ENCODE data around the gene ACTR3C. TPM values are rescaled to one million over a fixed set of nuclear protein-coding genes. Genes with fewer than 3 reads are reported as not detected.

The ACTR3C gene
- 0.14 TPM in 1 of 5 replicates, not detected in the others for total RNA-seq (2022; extraction: Qiagen RNA extraction; ENCODE audit: low read depth)

DNA sequence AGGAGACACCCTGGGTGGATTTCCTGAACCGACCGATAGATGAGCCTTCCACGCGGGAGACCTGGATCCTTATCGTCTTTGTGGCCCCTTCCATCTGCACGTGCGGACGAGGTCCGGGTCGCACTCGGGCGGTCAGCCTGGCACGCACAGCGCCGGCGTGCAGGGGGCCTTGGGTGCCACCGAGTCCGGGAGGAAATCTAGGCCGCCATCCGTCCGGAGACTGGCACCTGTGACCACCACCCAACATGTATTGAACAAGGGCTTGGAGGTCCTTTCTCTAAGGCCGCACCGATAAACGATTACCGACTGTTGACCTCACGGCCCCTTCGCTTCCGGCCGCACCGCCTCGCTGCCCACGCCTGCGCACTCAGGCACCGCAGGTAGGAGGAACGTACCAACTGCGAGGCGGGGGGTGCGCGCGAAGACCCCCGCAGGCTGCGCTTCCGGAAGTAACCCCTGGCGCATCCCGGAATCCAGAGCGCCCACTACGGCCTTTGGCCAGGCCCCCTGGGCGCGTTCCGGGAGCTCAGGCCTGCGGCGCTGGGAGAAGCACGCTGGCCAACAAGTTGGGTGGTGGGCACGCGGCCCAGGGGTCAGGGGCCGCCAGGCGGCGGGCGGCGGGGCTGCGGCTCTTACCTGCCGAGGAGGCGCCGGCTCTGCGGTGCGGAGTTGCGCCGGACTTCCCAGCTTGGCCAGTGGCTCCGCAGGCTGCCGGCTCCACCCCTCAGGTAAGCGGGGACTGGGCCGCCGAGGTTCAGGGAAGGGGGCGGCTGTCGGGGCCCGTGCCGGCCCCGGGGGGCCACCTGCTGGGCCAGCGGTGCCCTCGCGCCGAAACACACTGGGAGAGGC, at the start of gene ACTR3C, which contains the start of gene LRRC61:
Gene ACTR3C (minus strand): TSS at position 713 of the 849 bp plus-strand sequence. CDS start 28,249 bp downstream, outside the sequence.
Gene LRRC61 (plus strand): TSS at position 523 of the 849 bp plus-strand sequence. CDS start 13,507 bp downstream, outside the sequence.

DNA sequence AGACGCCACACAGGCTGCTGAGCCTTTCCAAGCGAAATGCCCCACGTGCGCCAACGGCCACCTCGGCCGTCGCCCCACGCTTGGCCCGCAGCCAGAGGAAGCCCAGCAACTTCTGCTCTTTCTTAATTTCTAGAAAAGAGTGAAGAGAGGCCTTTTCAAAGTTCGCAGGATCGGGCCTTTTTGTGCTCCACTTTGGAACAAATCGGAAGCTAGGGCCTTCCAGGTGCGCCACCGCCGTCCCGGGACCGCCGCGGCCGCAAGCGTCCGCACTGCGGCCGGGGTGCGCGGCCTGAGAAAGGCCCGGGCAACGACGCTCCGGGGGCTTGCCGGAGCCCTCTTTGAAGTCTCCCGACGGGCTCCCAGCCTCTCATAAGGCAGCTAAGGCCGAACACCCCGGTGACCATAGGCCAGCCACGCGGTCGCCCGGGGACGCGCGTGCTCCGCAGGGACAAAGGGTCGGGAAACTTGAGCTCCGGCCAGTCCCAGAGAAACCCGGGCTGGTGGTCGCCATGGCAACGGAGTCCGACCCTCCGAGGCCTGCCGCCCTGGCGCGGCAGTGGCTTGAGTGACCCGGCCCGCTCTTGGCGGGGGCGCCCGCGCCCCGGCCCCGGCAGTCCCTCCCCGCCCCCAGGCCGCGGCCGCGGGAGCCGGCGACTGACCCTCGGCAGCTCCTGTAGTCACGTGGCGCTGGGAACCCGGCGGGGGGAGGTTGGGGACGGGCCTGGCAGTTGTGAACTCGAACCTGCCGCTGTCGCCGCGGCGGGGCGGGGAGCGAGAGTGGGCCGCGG, 44.9 kb upstream of the ACTR3C start, which contains the start of gene REPIN1:
Gene REPIN1 (plus strand): TSS at position 727 of the 788 bp plus-strand sequence. CDS start 890 bp downstream, outside the sequence.

DNA sequence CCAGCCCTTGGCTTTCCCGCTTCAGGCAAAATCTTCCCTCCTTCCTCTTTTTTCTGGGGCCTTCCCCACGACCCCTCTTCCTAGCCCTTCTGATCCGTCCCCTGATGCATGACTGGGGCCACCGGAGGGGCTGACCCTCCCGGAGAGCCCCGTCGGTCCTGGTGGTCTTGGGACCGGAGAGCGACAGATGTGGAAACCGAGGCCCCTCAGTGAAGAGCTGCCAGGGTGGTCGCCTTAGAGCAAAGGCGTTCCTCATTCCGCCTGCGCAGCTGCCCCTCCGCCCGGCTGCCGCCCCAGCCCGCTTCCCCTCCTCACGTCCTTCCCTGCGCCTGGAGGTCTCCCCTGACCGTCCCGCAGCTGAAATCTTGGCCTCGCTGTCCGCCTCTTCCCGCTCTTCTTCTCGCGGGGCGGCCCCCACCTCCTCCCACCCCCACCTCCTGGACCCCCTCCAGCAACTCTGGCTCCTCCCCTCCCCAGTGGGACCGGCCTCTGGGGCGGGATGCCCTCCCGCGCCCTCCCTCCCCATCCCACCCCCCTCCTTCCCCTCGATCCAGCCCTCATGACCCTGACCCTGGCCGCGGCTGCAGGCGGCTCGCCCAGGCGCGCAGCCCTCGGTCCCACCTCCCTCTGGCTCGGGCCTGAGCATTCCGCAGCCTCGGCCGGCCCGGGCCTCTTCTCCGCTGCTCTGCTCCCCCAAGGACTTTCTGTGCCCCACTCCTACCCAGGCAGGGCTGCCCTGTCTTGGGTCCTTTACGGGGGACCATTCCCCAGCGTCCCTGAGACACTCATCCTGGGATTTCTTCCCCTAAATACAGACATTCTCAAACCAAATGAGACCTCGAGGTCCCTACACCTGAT, 18.1 kb upstream of the ACTR3C start, which contains the start of gene RARRES2:
Gene RARRES2 (minus strand): TSS at position 367 of the 858 bp plus-strand sequence. CDS start 1,020 bp downstream, outside the sequence.

Other genes starting within 250 kb of the ACTR3C start
- gene LRRC61, start 190 bp downstream of the ACTR3C start, total RNA-seq (2022; extraction: Qiagen RNA extraction; ENCODE audit: low read depth) = 0.03 to 0.34 TPM (median 0.09 TPM) in 4 of 5 replicates, not detected in the other
- gene RARRES2, start 18.1 kb upstream of the ACTR3C start, total RNA-seq (2022; extraction: Qiagen RNA extraction; ENCODE audit: low read depth) = not detected in 5 replicates
- gene REPIN1, start 45.3 kb upstream of the ACTR3C start, total RNA-seq (2022; extraction: Qiagen RNA extraction; ENCODE audit: low read depth) = 66.5 to 90.9 TPM (median 88.2 TPM) in 5 replicates
- 4.3 to 7.4 TPM (median 6.8 TPM) in 5 replicates for gene ZNF775, start 55.8 kb upstream of the ACTR3C start, total RNA-seq (2022; extraction: Qiagen RNA extraction; ENCODE audit: low read depth)
- gene GIMAP8, start 127.1 kb upstream of the ACTR3C start, total RNA-seq (2022; extraction: Qiagen RNA extraction; ENCODE audit: low read depth) = not detected in 5 replicates
- not detected in 5 replicates for gene GIMAP7, start 191.3 kb upstream of the ACTR3C start, total RNA-seq (2022; extraction: Qiagen RNA extraction; ENCODE audit: low read depth)
- gene GIMAP4, start 243.8 kb upstream of the ACTR3C start, total RNA-seq (2022; extraction: Qiagen RNA extraction; ENCODE audit: low read depth) = not detected in 5 replicates